Ovary (tissue), 3 donors: ENCODE data around the gene TP63.

Experiments
- POLR2A ChIP-seq: fragments of 450-650 bp; IDR thresholded peaks from one replicate; pipeline ENCODE4 v1.6.1; 2017; ENCODE audit warnings: antibody characterized with exemption, mild to moderate bottlenecking, moderate library complexity
- TF ChIP-seq, protein P1 (sequence below), 3 donors: fragments of 450-650 bp in 2 of 3; fragments of 200-600 bp in 1 of 3; IDR thresholded peaks; one replicate each; pipeline versions ENCODE4 v1.5.1 to v1.8.0; 2016 to 2022; ENCODE audit warnings: antibody characterized with exemption in 3 of 3, mild to moderate bottlenecking in 1 of 3
- donor health status: DM: no; HTN: no; CAD: no.

DNA sequence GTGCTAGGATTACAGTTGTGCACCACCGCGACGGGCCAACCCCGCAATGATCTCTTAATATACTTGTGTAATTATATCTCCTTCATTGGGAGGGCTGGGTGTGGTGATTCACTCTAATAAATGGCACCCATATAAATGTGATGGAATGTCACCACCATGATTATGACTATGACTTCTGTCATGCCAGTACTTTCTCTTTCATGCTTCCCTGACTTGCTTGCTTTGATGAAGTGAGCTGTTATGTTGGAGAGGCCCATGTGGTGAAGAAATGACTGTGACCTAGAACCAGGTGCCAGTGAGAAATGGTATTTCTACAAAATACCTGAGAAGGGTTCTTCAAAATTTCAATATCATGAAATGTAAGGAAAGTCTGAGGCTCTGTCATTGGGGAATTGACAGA lies 24.4 kb upstream of the TP63 start:
- TF ChIP-seq, protein P1, sequence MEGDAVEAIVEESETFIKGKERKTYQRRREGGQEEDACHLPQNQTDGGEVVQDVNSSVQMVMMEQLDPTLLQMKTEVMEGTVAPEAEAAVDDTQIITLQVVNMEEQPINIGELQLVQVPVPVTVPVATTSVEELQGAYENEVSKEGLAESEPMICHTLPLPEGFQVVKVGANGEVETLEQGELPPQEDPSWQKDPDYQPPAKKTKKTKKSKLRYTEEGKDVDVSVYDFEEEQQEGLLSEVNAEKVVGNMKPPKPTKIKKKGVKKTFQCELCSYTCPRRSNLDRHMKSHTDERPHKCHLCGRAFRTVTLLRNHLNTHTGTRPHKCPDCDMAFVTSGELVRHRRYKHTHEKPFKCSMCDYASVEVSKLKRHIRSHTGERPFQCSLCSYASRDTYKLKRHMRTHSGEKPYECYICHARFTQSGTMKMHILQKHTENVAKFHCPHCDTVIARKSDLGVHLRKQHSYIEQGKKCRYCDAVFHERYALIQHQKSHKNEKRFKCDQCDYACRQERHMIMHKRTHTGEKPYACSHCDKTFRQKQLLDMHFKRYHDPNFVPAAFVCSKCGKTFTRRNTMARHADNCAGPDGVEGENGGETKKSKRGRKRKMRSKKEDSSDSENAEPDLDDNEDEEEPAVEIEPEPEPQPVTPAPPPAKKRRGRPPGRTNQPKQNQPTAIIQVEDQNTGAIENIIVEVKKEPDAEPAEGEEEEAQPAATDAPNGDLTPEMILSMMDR (IDR thresholded peaks at IDR 0.05), result no peak
- no peak for TF ChIP-seq POLR2A
